GM12873 (cell line): ENCODE measurements around the gene SORBS2.

Experiments used
- TF ChIP-seq, protein P1 (sequence below): IDR thresholded peaks from 2 replicates; pipeline ENCODE4 v1.5.1; 2012; ENCODE audit warnings: low read depth, mild to moderate bottlenecking, moderate library complexity, low read length, control low read depth; ENCODE audit not compliant: insufficient read depth; ENCODE audit errors: missing control alignments

SORBS2 gene

DNA sequence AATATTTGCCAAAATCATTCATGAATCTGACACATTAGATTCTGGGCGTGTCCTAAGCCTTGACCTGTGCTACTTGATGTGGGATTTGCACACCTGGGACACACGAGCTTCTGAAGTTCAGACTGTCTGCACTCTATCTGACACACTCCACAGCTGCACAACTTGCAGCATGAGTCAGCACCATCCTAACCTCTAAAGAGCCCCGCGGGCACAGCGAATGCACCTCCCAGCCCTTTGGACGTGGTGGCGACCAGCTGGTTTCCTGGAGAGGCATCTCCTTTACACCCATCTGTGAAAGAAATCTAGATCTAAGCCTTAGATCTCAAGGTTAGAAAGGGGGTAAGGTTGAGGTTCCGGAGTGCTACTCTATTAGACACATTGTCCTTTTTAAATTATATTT, 69.2 kb downstream of the SORBS2 start:
- TF ChIP-seq, protein P1, sequence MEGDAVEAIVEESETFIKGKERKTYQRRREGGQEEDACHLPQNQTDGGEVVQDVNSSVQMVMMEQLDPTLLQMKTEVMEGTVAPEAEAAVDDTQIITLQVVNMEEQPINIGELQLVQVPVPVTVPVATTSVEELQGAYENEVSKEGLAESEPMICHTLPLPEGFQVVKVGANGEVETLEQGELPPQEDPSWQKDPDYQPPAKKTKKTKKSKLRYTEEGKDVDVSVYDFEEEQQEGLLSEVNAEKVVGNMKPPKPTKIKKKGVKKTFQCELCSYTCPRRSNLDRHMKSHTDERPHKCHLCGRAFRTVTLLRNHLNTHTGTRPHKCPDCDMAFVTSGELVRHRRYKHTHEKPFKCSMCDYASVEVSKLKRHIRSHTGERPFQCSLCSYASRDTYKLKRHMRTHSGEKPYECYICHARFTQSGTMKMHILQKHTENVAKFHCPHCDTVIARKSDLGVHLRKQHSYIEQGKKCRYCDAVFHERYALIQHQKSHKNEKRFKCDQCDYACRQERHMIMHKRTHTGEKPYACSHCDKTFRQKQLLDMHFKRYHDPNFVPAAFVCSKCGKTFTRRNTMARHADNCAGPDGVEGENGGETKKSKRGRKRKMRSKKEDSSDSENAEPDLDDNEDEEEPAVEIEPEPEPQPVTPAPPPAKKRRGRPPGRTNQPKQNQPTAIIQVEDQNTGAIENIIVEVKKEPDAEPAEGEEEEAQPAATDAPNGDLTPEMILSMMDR: no peak

DNA sequence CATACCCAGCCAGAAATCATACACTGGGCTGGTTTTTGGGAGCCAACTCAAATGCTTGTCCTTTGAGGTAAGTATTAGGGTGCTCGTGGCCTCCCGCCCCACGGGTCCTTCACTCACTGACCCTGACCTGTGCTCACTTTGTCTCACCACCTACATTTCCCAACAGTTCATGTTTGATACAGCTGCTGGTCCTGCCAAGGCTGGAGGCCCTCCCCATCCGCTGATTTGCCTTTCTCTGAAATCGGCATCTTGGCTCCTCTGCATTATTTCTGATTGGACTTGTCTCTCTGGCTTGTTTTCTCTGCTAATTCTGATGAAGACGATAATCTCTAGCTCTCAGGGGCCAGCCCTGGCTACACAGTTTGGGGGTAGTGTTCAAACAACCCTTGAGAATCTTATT, 70.2 kb downstream of the SORBS2 start:
- TF ChIP-seq, protein P1: no peak

DNA sequence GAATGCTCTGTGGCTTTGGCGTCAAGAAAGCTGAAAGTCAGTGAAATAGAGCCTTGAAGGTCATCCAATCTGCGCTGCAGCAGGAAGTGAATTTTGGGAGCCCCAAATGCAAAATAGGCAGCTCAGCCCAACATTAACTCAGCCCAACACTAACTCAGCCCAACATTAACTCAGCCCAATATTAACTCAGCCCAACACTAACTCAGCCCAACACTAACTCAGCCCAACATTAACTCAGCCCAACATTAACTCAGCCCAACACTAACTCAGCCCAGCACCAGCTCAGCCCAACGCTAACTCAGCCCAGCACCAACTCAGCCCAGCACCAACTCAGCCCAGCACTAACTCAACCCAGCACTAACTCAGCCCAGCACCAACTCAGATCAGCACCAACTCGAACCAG, 71.5 kb downstream of the SORBS2 start:
- TF ChIP-seq, protein P1: no peak

DNA sequence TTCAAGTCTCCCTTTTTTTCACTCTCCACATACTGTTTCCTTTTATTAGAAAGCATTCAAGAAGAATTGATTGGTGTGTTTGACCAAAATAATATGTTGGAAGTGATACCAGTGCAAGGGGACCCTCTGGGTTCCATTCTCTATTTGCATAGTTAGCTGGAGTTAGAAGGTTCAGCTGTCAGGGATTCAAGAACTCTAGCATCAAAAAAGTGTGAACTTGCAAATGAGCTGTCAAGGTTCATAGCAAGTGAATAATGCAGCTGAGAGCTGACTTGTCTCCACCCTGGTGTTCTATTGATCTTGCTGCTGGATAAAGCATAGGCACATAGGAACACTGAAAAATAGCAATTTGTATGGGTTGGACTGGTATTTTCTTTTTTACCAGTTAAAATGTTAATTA, 73.2 kb downstream of the SORBS2 start:
- TF ChIP-seq, protein P1: no peak

DNA sequence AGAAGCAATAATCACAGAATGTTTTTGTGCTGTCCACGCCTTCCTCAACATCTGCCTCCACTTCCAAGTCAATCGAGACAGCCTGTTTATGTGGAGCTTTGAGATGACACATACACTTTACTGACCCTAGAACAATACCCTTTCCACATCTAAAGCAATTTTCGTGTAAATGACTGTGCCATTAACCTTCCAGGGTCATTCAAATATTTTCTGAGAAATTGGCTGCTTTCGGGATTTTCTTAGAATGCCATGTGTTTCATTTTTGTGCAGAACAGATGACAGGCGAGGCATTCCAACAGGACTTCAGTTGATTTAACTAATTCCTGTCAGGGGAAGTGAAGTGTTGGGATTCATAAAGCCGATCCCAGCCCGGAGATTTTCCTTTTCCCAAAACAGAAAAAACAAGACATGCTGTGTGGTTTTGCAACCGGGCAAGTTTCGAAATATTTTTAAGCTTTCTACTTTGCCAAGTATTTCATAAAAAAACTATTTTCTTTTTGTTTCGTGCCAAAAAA, 73.9 kb downstream of the SORBS2 start:
- TF ChIP-seq, protein P1: no peak

DNA sequence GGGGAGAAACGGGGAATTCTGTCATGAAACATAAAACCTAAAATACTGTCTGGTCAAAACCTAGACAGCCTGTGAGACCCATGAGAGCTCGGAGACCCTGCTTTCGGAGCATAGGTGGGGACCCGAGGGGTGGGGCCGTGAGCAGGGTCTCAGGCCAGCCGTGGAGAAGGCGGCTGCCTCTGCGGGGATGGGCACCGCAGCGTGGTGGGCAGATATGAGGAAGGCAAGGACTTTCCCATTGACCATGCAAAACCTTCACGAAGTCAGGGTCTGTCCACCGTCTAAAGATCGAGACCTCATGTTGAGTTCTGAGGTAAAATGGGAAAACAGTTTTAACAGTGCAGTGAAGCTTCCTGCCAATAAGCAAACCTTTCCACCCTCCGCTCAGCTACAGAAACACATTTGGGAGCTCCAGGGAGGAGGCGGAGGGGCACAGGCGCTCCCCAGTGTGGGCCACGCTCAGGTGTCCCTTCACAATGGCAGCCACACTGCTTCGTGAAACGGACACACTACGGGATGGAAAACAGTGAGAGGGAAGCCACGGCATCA, 74.4 kb downstream of the SORBS2 start:
- TF ChIP-seq, protein P1: no peak

DNA sequence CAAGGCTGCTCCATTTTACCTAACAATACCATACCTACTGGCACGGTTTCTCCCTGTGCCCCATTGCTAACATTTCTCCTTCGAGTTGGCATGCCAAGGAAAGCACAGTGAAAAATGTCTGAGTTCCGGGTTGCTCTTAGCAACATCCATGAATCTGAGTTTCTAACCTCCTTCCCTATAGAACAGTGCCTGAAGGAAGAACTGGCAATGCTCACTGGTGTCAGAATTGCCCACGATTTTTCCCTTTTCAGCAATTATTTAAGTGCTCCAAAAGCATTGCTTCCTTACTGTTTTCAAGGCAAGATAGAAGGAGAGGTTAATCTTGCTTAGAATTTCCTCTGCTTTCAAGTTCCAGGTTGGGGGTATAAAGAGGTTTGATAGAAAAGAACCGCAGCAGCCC, 75.1 kb downstream of the SORBS2 start:
- TF ChIP-seq, protein P1: no peak
